DND-41 (cell line): ENCODE data around the gene MYLK.
"Not testable (repeated sequence)": the region's sequence is repeated elsewhere in the genome, so short reads cannot be mapped to it uniquely, and the experiment has no call there.

Experiments
- CTCF ChIP-seq: IDR thresholded peaks from 2 replicates; pipeline ENCODE4 v1.5.1; 2012; ENCODE audit warnings: borderline replicate concordance, low read length, moderate library complexity, mild to moderate bottlenecking; ENCODE audit not compliant: poor library complexity, severe bottlenecking; ENCODE audit errors: extremely low read depth
- EZH2 ChIP-seq: IDR thresholded peaks from 3 replicates; pipeline ENCODE4 v1.6.1; 2012; ENCODE audit warnings: borderline replicate concordance, low read depth, mild to moderate bottlenecking, moderate library complexity, low read length, inconsistent platforms; ENCODE audit not compliant: severe bottlenecking

GRCh38 chr3:123702057-123702456 is 182.1 kb downstream of the MYLK start:
- TF ChIP-seq CTCF, result peak; percentile 57
- not testable (repeated sequence) for TF ChIP-seq EZH2
